Activated CD8-positive, alpha-beta memory T cell treated with anti-CD3 and anti-CD28 coated beads, Interleukin-2, amount 50 U/mL, for 24 hours (primary cell): ENCODE data around the gene PCSK6.

ENCODE experiments used
- DNase-seq: peaks from one replicate; pipeline ENCODE4 v3.0.0-alpha.2; 2020; ENCODE audit errors: extremely low read depth

The PCSK6 gene

GRCh38 chr15:101483462-101483861 is 6.0 kb downstream of the PCSK6 start:
- DNase-seq: no peak

GRCh38 chr15:101482526-101483371 is 6.8 kb downstream of the PCSK6 start:
- no peak for DNase-seq

GRCh38 chr15:101481917-101482525 is 7.5 kb downstream of the PCSK6 start:
- no peak for DNase-seq

GRCh38 chr15:101481381-101481705 is 8.2 kb downstream of the PCSK6 start:
- DNase-seq: no peak

GRCh38 chr15:101480613-101481380 is 8.7 kb downstream of the PCSK6 start:
- no peak for DNase-seq

GRCh38 chr15:101479851-101480612 is 9.5 kb downstream of the PCSK6 start:
- DNase-seq: no peak

- DNase-seq: no peak
These were observed 10.1 kb downstream of the PCSK6 start for GRCh38 chr15:101479342-101479845.

- no peak for DNase-seq
These were observed 10.7 kb downstream of the PCSK6 start for GRCh38 chr15:101478701-101479341.

GRCh38 chr15:101477851-101478362 is 11.6 kb downstream of the PCSK6 start:
- DNase-seq: no peak

GRCh38 chr15:101476756-101477155 is 12.8 kb downstream of the PCSK6 start:
- no peak for DNase-seq

GRCh38 chr15:101474983-101475382 is 14.5 kb downstream of the PCSK6 start:
- DNase-seq: no peak

- DNase-seq: no peak
These were observed 15.3 kb downstream of the PCSK6 start for GRCh38 chr15:101474233-101474632.

- no peak for DNase-seq
These were observed 17.5 kb downstream of the PCSK6 start for GRCh38 chr15:101472033-101472432.

GRCh38 chr15:101470548-101471239 is 18.8 kb downstream of the PCSK6 start:
- no peak for DNase-seq

- no peak for DNase-seq
These were observed 19.8 kb downstream of the PCSK6 start for GRCh38 chr15:101469520-101470288.

- DNase-seq: no peak
These were observed 23.3 kb downstream of the PCSK6 start for GRCh38 chr15:101466188-101466587.

GRCh38 chr15:101464999-101465669 is 24.4 kb downstream of the PCSK6 start:
- no peak for DNase-seq

- DNase-seq: no peak
These were observed 25.1 kb downstream of the PCSK6 start for GRCh38 chr15:101464256-101464998.
